Ecto neural progenitor cell (in vitro differentiated cells): Measurements from ENCODE around the gene TAMM41.
"Not testable (repeated sequence)": the region's sequence is repeated elsewhere in the genome, so short reads cannot be mapped to it uniquely, and the experiment has no call there.

ENCODE experiments used
- DNase-seq: peaks from one replicate; pipeline ENCODE4 v3.0.0-alpha.2; 2018; ENCODE audit warnings: low spot score

TAMM41 gene

GRCh38 chr3:11764931-11765363, 81.7 kb downstream of the TAMM41 start:
- no peak for DNase-seq

GRCh38 chr3:11759996-11760395, 86.7 kb downstream of the TAMM41 start:
- DNase-seq, result no peak

- DNase-seq, result no peak
These were observed 88.8 kb downstream of the TAMM41 start for GRCh38 chr3:11757929-11758328.

GRCh38 chr3:11757441-11757875, 89.2 kb downstream of the TAMM41 start:
- no peak for DNase-seq

GRCh38 chr3:11755276-11755675, 91.4 kb downstream of the TAMM41 start:
- no peak for DNase-seq

- not testable (repeated sequence) for DNase-seq
These were observed 94.4 kb downstream of the TAMM41 start for GRCh38 chr3:11752254-11752653.

GRCh38 chr3:11748306-11748705, 98.4 kb downstream of the TAMM41 start:
- DNase-seq, result not testable (repeated sequence)
